Breast epithelium (tissue), 4 donors: ENCODE measurements around the gene ZNF407. TPM values are rescaled to one million over a fixed set of nuclear protein-coding genes. Genes with fewer than 3 reads are reported as not detected.

ENCODE experiments used
- DNase-seq, 2 donors: peaks; one replicate each; pipeline ENCODE4 v3.0.0-alpha.2; 2019; ENCODE audit warnings: low spot score in 2 of 2
- H3K27ac ChIP-seq, 2 donors: fragments of 200-600 bp; sonication (generic) in 1 of 2; one replicate each; pipeline ENCODE4 v1.5.1; 2016 to 2019; ENCODE audit warnings: mild to moderate bottlenecking in 1 of 2
- H3K27me3 ChIP-seq, 2 donors: fragments of 200-600 bp; sonication (generic) in 1 of 2; one replicate each; pipeline versions ENCODE4 v1.5.1 to v1.6.0; 2017 to 2019; ENCODE audit warnings: control low read depth in 1 of 2, mild to moderate bottlenecking in 1 of 2
- H3K36me3 ChIP-seq: fragments of 200-600 bp; one replicate; pipeline ENCODE4 v1.5.1; 2019
- H3K4me1 ChIP-seq, 2 donors: fragments of 200-600 bp; sonication (generic); one replicate each; pipeline ENCODE4 v1.5.1; 2016 to 2019; ENCODE audit warnings: control low read depth in 1 of 2
- H3K4me3 ChIP-seq, 3 donors: fragments of 200-600 bp; sonication (generic); 1 replicate in 2 of 3; 2 replicates in 1 of 3; pipeline ENCODE4 v1.5.1; 2016 to 2019; ENCODE audit warnings: mild to moderate bottlenecking in 3 of 3, moderate library complexity in 2 of 3
- H3K9me3 ChIP-seq, 2 donors: fragments of 200-600 bp; sonication (generic) in 1 of 2; one replicate each; pipeline ENCODE4 v1.5.1; 2016 to 2019; ENCODE audit warnings: control low read depth in 1 of 2
- POLR2A ChIP-seq: fragments of 450-650 bp; IDR thresholded peaks from one replicate; pipeline ENCODE4 v1.6.1; 2016; ENCODE audit warnings: antibody characterized with exemption, mild to moderate bottlenecking, moderate library complexity
- POLR2AphosphoS5 ChIP-seq, 3 donors: sonication (generic); formaldehyde crosslinking; IDR thresholded peaks; one replicate each; pipeline ENCODE4 v1.6.1; 2017; ENCODE audit warnings: antibody characterized with exemption in 3 of 3
- intact Hi-C: fragments of 100-400 bp; cut with DNase I; formaldehyde crosslinking; loops from one replicate; pipeline ENCODE4 v1.15.1; 2023; ENCODE audit warnings: low total_unique reads
- total RNA-seq, 3 donors: library from RNA; depleted of rRNA; stranded (reverse); fragments of >200 nt; gene quantifications; one replicate each; pipeline ENCODE4 v1.1.0, GENCODE V29; 2016
- TF ChIP-seq, protein P1 (sequence below), 3 donors: fragments of 450-650 bp; IDR thresholded peaks; one replicate each; pipeline ENCODE4 v1.5.1; 2016 to 2017; ENCODE audit warnings: antibody characterized with exemption in 3 of 3, mild to moderate bottlenecking in 3 of 3, moderate library complexity in 3 of 3

The ZNF407 gene
- total RNA-seq, 3 donors from 2014 or later: 14.9 to 30.1 (median 22.3) TPM

DNA sequence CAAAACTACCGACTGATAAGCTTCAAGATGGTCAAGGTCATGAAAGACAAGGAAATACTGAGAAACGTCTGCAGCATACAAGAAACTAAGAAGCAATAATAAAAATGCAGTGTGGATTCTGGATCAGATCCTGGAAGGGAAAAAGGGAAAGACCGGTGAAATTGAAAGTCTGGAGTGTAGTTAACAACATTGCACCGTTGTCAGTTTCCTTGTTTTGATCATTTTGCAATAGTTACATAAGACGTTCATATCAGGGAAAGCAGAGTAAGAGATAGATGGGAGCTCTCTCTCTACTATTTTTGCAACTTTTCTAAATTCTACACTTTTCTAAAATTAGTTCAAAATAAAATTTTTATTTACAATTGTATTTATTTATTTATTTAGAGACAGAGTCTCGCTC, 15.0 kb upstream of the ZNF407 start:
- no peaks in the 10 kb centered on the region for H3K9me3 ChIP-seq

DNA sequence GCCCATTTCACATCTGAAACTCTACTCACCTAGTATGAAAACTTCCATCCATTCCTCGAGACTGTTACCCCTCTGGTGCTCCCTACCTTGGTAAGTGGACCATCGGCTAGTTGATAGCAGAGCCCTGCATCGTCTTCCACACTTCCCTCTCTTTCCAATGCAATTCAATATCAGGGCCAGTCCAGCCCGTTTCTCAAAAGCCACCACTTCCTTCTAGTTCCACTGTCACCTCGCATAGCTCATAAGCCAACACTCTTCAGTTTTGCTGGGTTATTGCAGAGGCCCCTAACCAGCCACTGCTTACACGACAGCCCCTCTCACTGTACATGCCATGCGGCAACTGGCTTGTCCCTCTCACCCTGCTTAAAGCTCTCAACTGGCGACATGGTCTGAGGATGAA, 10.2 kb upstream of the ZNF407 start:
- Histone ChIP-seq H3K36me3 (no peaks in the 10 kb centered on the region), H3K27ac (no peak overlapping the region), H3K27me3 (peaks cover 0 to 9% of the 10 kb centered on the region in 2 donors), H3K4me1 (no peaks in the 10 kb centered on the region), H3K4me3 (no peak overlapping the region), H3K9me3 (no peaks in the 10 kb centered on the region)
- DNase-seq: no peak
- intact Hi-C loops: no loop called here
- TF ChIP-seq, protein P1, sequence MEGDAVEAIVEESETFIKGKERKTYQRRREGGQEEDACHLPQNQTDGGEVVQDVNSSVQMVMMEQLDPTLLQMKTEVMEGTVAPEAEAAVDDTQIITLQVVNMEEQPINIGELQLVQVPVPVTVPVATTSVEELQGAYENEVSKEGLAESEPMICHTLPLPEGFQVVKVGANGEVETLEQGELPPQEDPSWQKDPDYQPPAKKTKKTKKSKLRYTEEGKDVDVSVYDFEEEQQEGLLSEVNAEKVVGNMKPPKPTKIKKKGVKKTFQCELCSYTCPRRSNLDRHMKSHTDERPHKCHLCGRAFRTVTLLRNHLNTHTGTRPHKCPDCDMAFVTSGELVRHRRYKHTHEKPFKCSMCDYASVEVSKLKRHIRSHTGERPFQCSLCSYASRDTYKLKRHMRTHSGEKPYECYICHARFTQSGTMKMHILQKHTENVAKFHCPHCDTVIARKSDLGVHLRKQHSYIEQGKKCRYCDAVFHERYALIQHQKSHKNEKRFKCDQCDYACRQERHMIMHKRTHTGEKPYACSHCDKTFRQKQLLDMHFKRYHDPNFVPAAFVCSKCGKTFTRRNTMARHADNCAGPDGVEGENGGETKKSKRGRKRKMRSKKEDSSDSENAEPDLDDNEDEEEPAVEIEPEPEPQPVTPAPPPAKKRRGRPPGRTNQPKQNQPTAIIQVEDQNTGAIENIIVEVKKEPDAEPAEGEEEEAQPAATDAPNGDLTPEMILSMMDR (IDR thresholded peaks at IDR 0.05): no peak
- TF ChIP-seq POLR2A (no peak), POLR2AphosphoS5 (IDR thresholded peaks at IDR 0.05) (no peak)

More for the DNA sequence above, 15.0 kb upstream of the ZNF407 start:
- no peak for DNase-seq
- Histone ChIP-seq H3K4me1 (no peaks in the 10 kb centered on the region), H3K36me3 (no peaks in the 10 kb centered on the region), H3K4me3 (no peak overlapping the region), H3K27me3 (peaks cover 0 to 9% of the 10 kb centered on the region in 2 donors), H3K27ac (no peak overlapping the region)
- intact Hi-C loops: no loop called here
- TF ChIP-seq, protein P1 (IDR thresholded peaks at IDR 0.05): no peak
- TF ChIP-seq POLR2A: no peak
- TF ChIP-seq POLR2AphosphoS5 (IDR thresholded peaks at IDR 0.05): no peak

DNA sequence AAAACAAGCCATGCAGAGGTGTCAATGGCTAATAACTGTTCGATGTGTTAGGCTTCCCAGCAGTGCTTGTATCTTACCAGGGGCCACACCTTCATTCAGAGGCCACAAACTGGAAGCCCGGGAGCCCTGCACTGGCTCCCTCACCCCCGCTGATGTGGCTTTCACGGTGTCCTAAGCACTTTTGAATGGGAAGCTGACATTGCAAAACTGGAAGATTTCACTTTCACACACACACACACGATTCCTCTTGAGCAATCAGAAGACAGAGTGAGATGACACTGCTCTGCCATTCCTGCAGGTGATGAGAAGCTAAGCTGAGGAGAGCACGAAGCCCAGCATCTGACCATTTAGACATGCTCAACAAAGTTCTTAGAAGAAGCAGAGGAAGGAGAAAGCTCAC, 8.6 kb upstream of the ZNF407 start:
- Histone ChIP-seq H3K4me1 (no peaks in the 10 kb centered on the region), H3K27ac (no peak overlapping the region), H3K9me3 (no peaks in the 10 kb centered on the region), H3K36me3 (no peaks in the 10 kb centered on the region), H3K27me3 (peaks cover 0 to 9% of the 10 kb centered on the region in 2 donors), H3K4me3 (no peak overlapping the region)
- intact Hi-C loops: no loop called here
- DNase-seq: no peak
- TF ChIP-seq POLR2A (no peak), POLR2AphosphoS5 (IDR thresholded peaks at IDR 0.05) (no peak)
- TF ChIP-seq, protein P1 (IDR thresholded peaks at IDR 0.05): no peak

DNA sequence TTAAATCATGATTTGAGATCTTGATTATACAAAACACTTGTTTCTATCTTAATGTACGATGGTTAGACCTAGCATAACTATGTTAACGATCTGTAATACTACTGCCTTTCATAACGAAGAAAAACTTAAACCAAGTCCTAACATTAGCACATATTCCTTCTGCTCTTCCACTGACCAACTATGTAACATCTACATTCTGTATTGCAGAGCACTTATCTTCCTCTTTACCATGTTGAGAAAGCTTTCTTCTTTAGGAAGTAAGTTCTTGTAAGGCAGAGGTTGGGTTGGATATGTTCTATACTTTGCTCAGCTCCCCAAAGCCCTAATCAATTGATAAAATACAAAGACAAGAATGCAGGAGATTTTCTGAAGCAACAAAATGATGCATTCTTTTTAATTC, 7.9 kb upstream of the ZNF407 start:
- H3K27ac ChIP-seq: no peak overlapping the region
- H3K9me3 ChIP-seq: no peaks in the 10 kb centered on the region
- peaks cover 0 to 7% of the 10 kb centered on the region in 2 donors for H3K27me3 ChIP-seq
- no peak for DNase-seq
- TF ChIP-seq POLR2AphosphoS5 (IDR thresholded peaks at IDR 0.05): no peak
- TF ChIP-seq POLR2A: no peak
- TF ChIP-seq, protein P1 (IDR thresholded peaks at IDR 0.05): no peak
- H3K4me3 ChIP-seq: no peak overlapping the region
- H3K4me1 ChIP-seq: no peaks in the 10 kb centered on the region
- no peaks in the 10 kb centered on the region for H3K36me3 ChIP-seq
- intact Hi-C loops: no loop called here

DNA sequence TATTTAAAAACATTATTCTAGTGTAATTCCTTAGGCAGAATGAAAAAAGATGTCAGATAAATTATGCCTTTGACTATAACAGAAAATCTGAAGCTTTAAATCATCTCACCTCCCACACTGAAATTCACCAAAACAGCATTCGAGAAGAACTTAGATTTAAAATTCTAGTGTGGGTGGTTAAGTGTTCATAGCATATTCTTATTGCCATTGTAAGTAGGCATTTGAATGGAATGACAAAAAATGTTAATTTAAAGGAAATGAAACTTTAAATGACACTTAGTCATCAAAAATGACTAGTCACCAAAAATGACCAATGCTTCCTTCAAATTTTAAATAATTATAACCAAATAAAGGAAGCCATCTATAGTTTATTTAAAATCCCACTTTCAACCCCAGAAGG, 7.0 kb upstream of the ZNF407 start:
- Histone ChIP-seq H3K9me3 (no peaks in the 10 kb centered on the region), H3K36me3 (no peaks in the 10 kb centered on the region), H3K27ac (no peak overlapping the region), H3K27me3 (no peaks in the 10 kb centered on the region), H3K4me3 (no peak overlapping the region), H3K4me1 (peaks cover 0 to 3% of the 10 kb centered on the region in 2 donors)
- TF ChIP-seq, protein P1 (IDR thresholded peaks at IDR 0.05): no peak
- no peak for TF ChIP-seq POLR2A
- no peak for TF ChIP-seq POLR2AphosphoS5 (IDR thresholded peaks at IDR 0.05)
- no peak for DNase-seq
- intact Hi-C loops: no loop called here
